HUES48 (cell line): ENCODE measurements around the gene COQ4.
A peak's percentile ranks its signal among the peaks of the same experiment; 100 is the strongest.
"Not testable (repeated sequence)": the region's sequence is repeated elsewhere in the genome, so short reads cannot be mapped to it uniquely, and the experiment has no call there.

Source experiments
- H3K27ac ChIP-seq: one replicate; pipeline ENCODE4 v1.7.0; 2013; ENCODE audit warnings: low read depth, low read length, inconsistent platforms
- H3K27me3 ChIP-seq: 2 replicates; pipeline ENCODE4 v1.6.1; 2013; ENCODE audit warnings: mild to moderate bottlenecking, low read length; ENCODE audit not compliant: control insufficient read depth, insufficient read depth
- H3K36me3 ChIP-seq: 2 replicates; pipeline ENCODE4 v1.6.1; 2013; ENCODE audit warnings: low read length; ENCODE audit not compliant: control insufficient read depth, insufficient read depth
- H3K4me1 ChIP-seq: 2 replicates; pipeline ENCODE4 v1.6.1; 2013; ENCODE audit warnings: mild to moderate bottlenecking, low read length; ENCODE audit not compliant: control insufficient read depth, insufficient read depth
- H3K4me3 ChIP-seq: 2 replicates; pipeline ENCODE4 v1.5.1; 2013; ENCODE audit warnings: mild to moderate bottlenecking, low read depth, low read length
- H3K9ac ChIP-seq: 2 replicates; pipeline ENCODE4 v1.6.1; 2013; ENCODE audit warnings: mild to moderate bottlenecking, low read depth, low read length, moderate library complexity
- H3K9me3 ChIP-seq: 2 replicates; pipeline ENCODE4 v1.6.1; 2013; ENCODE audit warnings: low read length; ENCODE audit not compliant: control insufficient read depth, insufficient read depth

Gene COQ4

GRCh38 chr9:128333451-128333869 lies 10.8 kb downstream of the COQ4 start:
- Histone ChIP-seq H3K4me3 (no peak overlapping the region), H3K27me3 (no peaks in the 10 kb centered on the region), H3K9me3 (no peaks in the 10 kb centered on the region), H3K4me1 (no peaks in the 10 kb centered on the region), H3K27ac (no peak overlapping the region), H3K36me3 (peaks cover 27% of the 10 kb centered on the region), H3K9ac (no peak overlapping the region)

- H3K9me3 ChIP-seq = no peaks in the 10 kb centered on the region
- no peaks in the 10 kb centered on the region for H3K4me1 ChIP-seq
- H3K36me3 ChIP-seq = peaks cover 18% of the 10 kb centered on the region
- no peak overlapping the region for H3K4me3 ChIP-seq
- H3K27ac ChIP-seq = no peak overlapping the region
- H3K27me3 ChIP-seq = no peaks in the 10 kb centered on the region
- H3K9ac ChIP-seq = no peak overlapping the region
Observed at GRCh38 chr9:128335161-128335560, 12.5 kb downstream of the COQ4 start.

- H3K9ac ChIP-seq = no peak overlapping the region
- H3K27me3 ChIP-seq = no peaks in the 10 kb centered on the region
- H3K4me1 ChIP-seq = no peaks in the 10 kb centered on the region
- no peak overlapping the region for H3K4me3 ChIP-seq
- no peak overlapping the region for H3K27ac ChIP-seq
- H3K9me3 ChIP-seq = no peaks in the 10 kb centered on the region
- peaks cover 18% of the 10 kb centered on the region for H3K36me3 ChIP-seq
Observed at GRCh38 chr9:128335914-128336313, 13.3 kb downstream of the COQ4 start.

- no peak overlapping the region for H3K9ac ChIP-seq
- H3K4me3 ChIP-seq = no peak overlapping the region
- H3K27ac ChIP-seq = no peak overlapping the region
- peaks cover 4% of the 10 kb centered on the region; the same call in 1 of the 2 replicates for H3K4me1 ChIP-seq
- peaks cover 10% of the 10 kb centered on the region for H3K36me3 ChIP-seq
- H3K9me3 ChIP-seq = no peaks in the 10 kb centered on the region
- no peaks in the 10 kb centered on the region for H3K27me3 ChIP-seq
Observed at GRCh38 chr9:128337936-128338335, 15.3 kb downstream of the COQ4 start.

GRCh38 chr9:128338852-128339614 lies 16.4 kb downstream of the COQ4 start:
- H3K4me3 ChIP-seq, H3K36me3 ChIP-seq, H3K27me3 ChIP-seq, H3K9ac ChIP-seq, H3K27ac ChIP-seq, H3K4me1 ChIP-seq, H3K9me3 ChIP-seq: not testable (repeated sequence)

GRCh38 chr9:128339761-128340690 lies 17.4 kb downstream of the COQ4 start, which contains the start of gene SLC27A4:
Gene SLC27A4, plus strand, starts transcription at chr9:128340527. Its CDS starts 2,606 bp downstream, at chr9:128343133.
- H3K9me3 ChIP-seq = no peaks in the 10 kb centered on the region
- peak within 1 kb of the TSS; percentile 90 for H3K4me3 ChIP-seq
- H3K36me3 ChIP-seq = peaks cover 15% of the 10 kb centered on the region
- peaks cover 4% of the 10 kb centered on the region; the same call in 1 of the 2 replicates for H3K4me1 ChIP-seq
- H3K9ac ChIP-seq = 0 out of 2 replicates have a peak within 1 kb of the TSS, but pooled peaks have one; percentile 38
- no peak within 1 kb of the TSS for H3K27ac ChIP-seq
- no peaks in the 10 kb centered on the region for H3K27me3 ChIP-seq

- peaks cover 23% of the 10 kb centered on the region for H3K36me3 ChIP-seq
- peaks cover 4% of the 10 kb centered on the region; the same call in 1 of the 2 replicates for H3K4me1 ChIP-seq
- peak overlapping the region; percentile 90 for H3K4me3 ChIP-seq
- no peak overlapping the region for H3K27ac ChIP-seq
- H3K27me3 ChIP-seq = no peaks in the 10 kb centered on the region
- no peaks in the 10 kb centered on the region for H3K9me3 ChIP-seq
- H3K9ac ChIP-seq = no peak overlapping the region
Observed at GRCh38 chr9:128340691-128341434, 18.2 kb downstream of the COQ4 start.

- H3K4me1 ChIP-seq = peaks cover 4% of the 10 kb centered on the region; the same call in 1 of the 2 replicates
- no peaks in the 10 kb centered on the region for H3K27me3 ChIP-seq
- no peaks in the 10 kb centered on the region for H3K9me3 ChIP-seq
- peak overlapping the region; percentile 90 for H3K4me3 ChIP-seq
- peaks cover 26% of the 10 kb centered on the region for H3K36me3 ChIP-seq
- H3K9ac ChIP-seq = no peak overlapping the region
- no peak overlapping the region for H3K27ac ChIP-seq
Observed at GRCh38 chr9:128341435-128341849, 18.8 kb downstream of the COQ4 start.

GRCh38 chr9:128342971-128343680 lies 20.5 kb downstream of the COQ4 start:
- Histone ChIP-seq H3K27me3 (no peaks in the 10 kb centered on the region), H3K4me1 (peaks cover 4% of the 10 kb centered on the region; the same call in 1 of the 2 replicates), H3K4me3 (no peak overlapping the region), H3K9me3 (no peaks in the 10 kb centered on the region), H3K9ac (no peak overlapping the region), H3K27ac (no peak overlapping the region), H3K36me3 (peaks cover 37% of the 10 kb centered on the region)

- Histone ChIP-seq H3K36me3 (peaks cover 44% of the 10 kb centered on the region), H3K9ac (no peak overlapping the region), H3K27ac (no peak overlapping the region), H3K4me3 (no peak overlapping the region), H3K27me3 (no peaks in the 10 kb centered on the region), H3K9me3 (no peaks in the 10 kb centered on the region), H3K4me1 (peaks cover 4% of the 10 kb centered on the region; the same call in 1 of the 2 replicates)
Observed at GRCh38 chr9:128343855-128344254, 21.2 kb downstream of the COQ4 start.
